Right hindlimb (tissue), 1 donor: ENCODE results near the gene MEF2B.

Experiments
- DNase-seq: peaks from one replicate; pipeline ENCODE4 v3.0.0-alpha.2; 2018

MEF2B gene

GRCh38 chr19:19170053-19170872 lies at the start of gene MEF2B:
Gene MEF2B, minus strand, starts transcription at chr19:19170263. Its CDS starts 19,528 bp downstream, at chr19:19150735.
- DNase-seq, result peak; percentile 76

DNA sequence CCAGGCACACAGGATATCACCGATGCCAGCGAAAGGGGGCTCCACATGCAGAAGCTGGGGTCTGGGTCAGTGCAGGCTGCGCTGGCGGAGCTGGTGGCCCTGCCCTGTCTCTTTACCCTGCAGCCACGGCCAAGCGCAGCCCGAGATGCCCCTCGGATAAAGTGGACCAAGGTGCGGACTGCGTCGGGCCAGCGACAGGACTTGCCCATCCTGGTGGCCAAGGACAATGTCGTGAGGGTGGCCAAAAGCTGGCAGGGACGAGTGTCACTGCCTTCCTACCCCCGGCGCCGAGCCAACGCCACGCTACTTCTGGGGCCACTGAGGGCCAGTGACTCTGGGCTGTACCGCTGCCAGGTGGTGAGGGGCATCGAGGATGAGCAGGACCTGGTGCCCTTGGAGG lies 48.8 kb upstream of the MEF2B start:
- no peak for DNase-seq

GRCh38 chr19:19217099-19217498 lies 47.0 kb upstream of the MEF2B start:
- no peak for DNase-seq

- no peak for DNase-seq
Observed at GRCh38 chr19:19215792-19216191, 45.7 kb upstream of the MEF2B start.

DNA sequence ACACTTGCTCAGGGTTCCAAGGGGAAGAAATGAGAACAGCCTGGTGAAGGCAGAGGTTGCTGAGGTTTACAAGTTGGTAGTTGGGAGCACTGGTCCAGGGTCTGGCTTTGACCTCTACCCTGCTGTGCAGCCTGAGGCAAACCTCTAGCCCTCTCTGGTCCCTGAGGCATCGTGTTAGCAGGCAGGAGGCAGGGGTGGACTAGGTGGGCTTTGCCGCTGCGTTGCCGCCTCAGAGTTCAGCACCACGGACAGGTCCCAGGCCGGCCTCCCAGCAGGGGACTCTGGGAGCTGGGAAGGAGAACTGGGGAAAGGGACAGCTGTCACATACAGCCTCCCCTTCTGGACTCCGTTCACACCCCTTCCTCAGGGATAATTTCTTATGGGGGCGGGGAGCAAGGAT lies 44.8 kb upstream of the MEF2B start:
- DNase-seq, result peak; percentile 80

GRCh38 chr19:19214159-19214490 lies 44.1 kb upstream of the MEF2B start:
- DNase-seq, result no peak

- no peak for DNase-seq
Observed at GRCh38 chr19:19213426-19214158, 43.5 kb upstream of the MEF2B start.

- no peak for DNase-seq
Observed at GRCh38 chr19:19212916-19213315, 42.9 kb upstream of the MEF2B start.

- DNase-seq, result no peak
Observed at GRCh38 chr19:19211499-19212420, 41.7 kb upstream of the MEF2B start, which contains the start of gene NCAN. Gene NCAN, plus strand, starts transcription at chr19:19211958. Its CDS starts 4,996 bp downstream, at chr19:19216954.

DNA sequence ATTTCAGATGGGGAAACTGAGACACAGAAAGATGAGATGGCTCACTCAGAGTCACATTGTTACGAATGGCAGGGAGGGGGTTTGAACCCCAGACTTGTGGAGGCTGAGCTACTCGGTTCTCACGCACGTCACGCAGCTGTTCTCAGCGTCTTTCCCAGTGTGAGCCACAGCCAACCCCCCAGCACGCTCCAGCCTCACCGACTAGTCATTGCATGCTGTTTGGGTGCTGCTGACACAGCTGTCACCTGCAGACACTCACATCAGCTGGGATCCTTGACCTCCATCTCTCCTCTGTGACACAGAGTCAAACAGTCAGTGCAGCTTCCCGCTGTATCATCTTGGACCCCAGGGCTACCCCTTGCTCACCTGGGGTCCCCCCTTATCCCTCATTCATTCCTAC lies 39.3 kb upstream of the MEF2B start:
- DNase-seq, result no peak

GRCh38 chr19:19207637-19208572 lies 37.8 kb upstream of the MEF2B start:
- DNase-seq, result no peak

DNA sequence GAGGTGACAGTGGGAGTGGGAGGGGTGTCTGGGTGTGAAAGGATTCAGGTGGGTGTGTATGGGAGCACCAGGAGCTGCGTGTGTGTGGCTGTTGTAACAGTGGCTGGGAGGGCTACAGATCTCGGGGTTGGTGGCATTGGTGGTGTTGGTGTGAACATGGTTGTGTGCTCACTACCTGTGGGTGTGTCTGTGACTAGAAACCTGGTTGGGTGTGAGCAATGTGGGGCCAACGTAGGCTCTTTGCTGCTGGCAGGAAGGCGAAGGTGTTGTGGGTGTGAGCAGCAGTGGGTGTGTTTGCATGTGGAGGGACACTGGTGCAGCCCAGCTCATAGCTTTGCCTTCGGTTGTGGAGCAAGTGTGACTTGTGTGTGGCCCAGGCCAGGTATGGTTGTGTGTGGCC lies 36.9 kb upstream of the MEF2B start:
- no peak for DNase-seq

DNA sequence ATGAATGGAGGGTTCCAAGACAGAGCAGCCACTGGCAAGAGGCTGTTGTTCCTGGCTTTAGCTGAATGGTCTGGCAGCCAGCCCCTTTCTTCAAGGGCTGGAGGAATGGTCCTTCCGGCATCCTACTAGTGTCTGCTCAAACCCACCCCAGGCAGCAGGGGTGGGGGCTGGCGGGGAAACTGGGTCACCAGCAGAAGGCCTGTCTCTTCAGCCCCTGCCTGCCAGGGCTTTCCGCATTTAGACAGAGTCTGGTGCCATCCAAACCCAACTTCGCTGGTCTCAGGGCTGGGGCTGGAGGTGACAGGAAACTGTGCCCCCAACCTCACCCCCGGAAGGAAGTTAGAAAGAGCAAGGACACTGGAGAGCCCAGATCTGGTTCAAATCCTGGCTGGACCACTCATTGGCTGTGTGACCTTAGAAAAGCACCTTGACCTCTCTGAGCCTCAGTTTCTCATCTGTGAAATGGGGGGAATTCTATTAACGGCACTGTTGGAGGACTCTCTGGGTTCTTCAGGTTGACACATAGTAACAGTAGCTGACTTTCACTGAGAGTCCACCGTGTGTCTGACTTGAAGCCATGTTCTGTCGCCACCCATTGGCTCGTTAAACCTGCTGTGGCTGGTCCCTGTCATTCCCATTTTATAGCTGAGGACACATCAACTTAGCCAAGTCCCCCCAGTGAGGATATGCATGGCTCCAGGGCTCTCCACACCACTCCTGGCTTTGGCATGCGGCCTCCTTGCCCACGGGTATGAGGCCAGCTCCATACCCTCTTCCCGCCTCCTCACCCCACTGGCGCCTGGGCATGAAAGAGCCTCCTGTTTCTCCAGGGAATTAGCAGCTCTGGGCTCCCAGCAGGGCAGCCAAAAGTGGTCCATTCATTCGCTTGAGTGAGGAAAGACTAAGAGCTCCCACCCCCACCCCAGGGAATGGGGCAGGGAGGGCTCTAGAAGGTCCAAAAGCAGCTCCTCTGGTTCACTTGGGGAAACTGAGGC lies 35.6 kb upstream of the MEF2B start:
- peak; percentile 47 for DNase-seq

DNA sequence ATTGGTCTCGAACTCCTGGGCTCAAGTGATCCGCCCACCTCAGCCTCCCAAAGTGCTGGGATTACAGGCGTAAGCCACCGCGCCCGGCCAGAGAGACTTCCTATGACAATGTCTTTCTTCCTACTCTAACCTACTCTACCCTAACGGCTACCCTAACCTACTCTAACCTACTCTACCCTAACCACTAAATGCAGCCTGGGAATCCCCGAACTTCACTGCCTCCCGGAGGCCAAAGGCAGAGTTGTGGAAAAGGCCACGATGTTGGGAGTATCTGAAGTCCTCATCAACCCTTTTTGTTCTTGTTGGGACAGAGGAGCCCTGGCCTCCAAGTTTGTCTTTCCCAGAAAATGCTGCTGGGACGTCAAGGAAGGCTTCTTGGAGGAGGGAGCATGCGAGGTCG lies 34.1 kb upstream of the MEF2B start:
- no peak for DNase-seq

- DNase-seq, result peak; percentile 92
Observed at GRCh38 chr19:19203012-19203856, 33.2 kb upstream of the MEF2B start, which contains the start of gene NR2C2AP. Gene NR2C2AP, minus strand, starts transcription at chr19:19203414. Its CDS starts 354 bp downstream, at chr19:19203060.

GRCh38 chr19:19202707-19203011 lies 32.6 kb upstream of the MEF2B start:
- DNase-seq, result no peak

GRCh38 chr19:19201697-19202630 lies 31.9 kb upstream of the MEF2B start:
- DNase-seq, result no peak

DNA sequence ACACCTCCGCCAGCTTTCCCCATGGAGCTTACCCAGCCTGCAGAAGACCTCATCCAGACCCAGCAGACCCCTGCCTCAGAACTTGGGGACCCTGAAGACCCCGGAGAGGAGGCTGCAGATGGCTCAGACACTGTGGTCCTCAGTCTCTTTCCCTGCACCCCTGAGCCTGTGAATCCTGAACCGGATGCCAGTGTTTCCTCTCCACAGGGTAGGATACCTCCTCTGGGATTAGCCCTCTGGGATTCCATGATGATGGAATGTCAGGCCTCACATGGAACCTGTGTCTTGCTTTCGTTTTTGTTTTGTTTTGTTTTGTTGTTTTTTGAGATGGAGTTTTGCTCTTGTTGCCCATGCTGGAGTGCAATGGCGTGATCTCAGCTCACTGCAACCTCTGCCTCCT lies 23.9 kb upstream of the MEF2B start:
- DNase-seq, result no peak
